Ramos (cell line): ENCODE results near the gene PRPH.
"Not testable (repeated sequence)": the region's sequence is repeated elsewhere in the genome, so short reads cannot be mapped to it uniquely, and the experiment has no call there.

ENCODE experiments used
- in situ Hi-C: fragments of 300-500 bp; cut with MboI; formaldehyde crosslinking; loops from one replicate; pipeline ENCODE4 v1.14.3; 2022; ENCODE audit warnings: low sequenced_read_pairs; ENCODE audit not compliant: unreplicated experiment

Gene PRPH

GRCh38 chr12:49274396-49275069, 20.4 kb upstream of the PRPH start:
- in situ Hi-C loops, result no loop called here

GRCh38 chr12:49276304-49277290, 18.4 kb upstream of the PRPH start:
- in situ Hi-C loops, result no loop called here

GRCh38 chr12:49277466-49277865, 17.5 kb upstream of the PRPH start:
- in situ Hi-C loops, result no loop called here

DNA sequence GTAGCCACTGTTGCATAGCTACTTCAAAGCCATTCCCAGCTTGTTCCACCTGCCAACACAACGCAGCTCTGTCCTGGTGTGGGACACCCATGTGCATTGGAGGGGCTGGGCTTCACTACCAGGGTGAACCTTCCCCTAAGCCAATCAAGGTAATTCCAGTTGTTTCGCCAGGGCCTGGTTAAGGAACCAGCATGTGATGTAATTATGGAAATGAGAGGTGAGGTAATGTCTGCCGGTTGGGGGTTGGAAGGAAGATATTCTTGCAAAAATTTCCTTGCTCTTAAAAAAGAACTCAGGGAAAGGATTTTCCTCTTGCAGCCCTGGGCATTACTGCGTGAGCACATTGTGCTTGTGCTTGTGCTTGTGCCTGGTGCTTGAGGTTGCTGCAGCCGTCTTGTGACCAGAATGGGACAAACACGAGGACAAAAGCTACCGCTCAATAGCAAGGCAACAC, 15.2 kb upstream of the PRPH start:
- in situ Hi-C loops, result no loop called here

DNA sequence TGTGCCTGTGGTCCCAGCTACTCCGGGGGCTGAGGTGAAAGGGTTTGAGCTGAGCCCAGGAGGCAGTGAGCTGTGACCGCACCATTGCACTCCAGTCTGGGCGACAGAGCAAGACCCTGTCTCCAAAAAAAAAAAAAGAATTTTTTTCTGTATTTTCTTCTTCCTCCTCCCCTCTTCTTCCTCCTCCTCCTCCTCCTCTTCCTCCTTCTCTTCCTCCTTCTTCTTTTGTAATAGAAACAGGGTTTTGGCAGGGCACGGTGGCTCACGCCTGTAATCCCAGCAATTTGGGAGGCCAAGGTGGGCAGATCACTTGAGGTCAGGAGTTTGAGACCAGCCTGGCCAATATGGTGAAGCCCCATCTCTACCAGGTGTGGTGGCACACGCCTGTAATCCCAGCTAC, 14.4 kb upstream of the PRPH start:
- in situ Hi-C loops, result not testable (repeated sequence)

GRCh38 chr12:49282302-49282701, 12.6 kb upstream of the PRPH start:
- in situ Hi-C loops, result no loop called here

- in situ Hi-C loops, result not testable (repeated sequence)
Observed at GRCh38 chr12:49282740-49283375, 12.1 kb upstream of the PRPH start.

GRCh38 chr12:49283541-49284429, 11.2 kb upstream of the PRPH start:
- in situ Hi-C loops, result no loop called here

DNA sequence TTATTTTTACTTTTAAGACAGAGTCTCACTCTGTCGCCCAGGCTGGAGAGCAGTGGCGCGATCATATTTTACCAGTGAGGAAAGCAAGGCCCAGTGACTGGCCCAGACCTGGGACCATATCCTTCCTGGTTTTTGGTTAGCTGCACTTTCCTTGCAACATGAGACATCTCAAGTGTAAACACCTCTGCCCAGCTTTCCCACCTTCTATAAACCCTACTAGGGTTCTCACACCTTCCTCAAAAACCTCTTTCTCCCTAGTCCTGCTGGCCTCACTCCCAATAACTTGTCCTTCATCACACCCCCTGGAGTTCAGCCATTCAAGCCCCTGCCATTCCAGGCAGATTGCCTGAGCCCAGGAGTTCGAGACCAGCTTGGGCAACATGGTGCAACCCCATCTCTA, 10.3 kb upstream of the PRPH start:
- in situ Hi-C loops, result loop anchor here (5.0 kb wide), 1 partner anchor 53 kb away; the partner anchor contains the start of gene C1QL4

- in situ Hi-C loops, result loop anchor here (5.0 kb wide), 1 partner anchor 49 kb away; the partner anchor contains the start of gene C1QL4
Observed at GRCh38 chr12:49287876-49288275, 7.1 kb upstream of the PRPH start.

DNA sequence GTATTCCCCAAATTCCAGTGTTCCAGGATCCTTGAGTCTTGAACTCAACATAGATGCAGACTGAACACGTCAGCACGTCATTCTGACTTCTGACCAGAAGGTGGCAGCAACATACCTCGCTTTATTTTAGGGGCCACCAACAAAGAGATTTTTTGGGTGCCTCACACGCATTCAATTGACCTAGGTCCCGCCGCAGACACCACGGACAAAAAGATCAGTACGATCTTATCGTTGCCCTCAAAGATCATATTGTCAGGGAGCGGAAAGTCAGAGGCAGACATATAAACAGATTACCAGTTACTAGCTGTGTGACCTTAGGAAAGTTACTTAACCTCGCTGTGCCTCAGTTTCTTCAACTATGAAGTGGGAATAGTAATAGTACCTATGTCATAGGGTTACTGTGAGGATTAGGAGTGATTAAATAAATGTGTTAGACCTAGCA, 6.5 kb upstream of the PRPH start:
- in situ Hi-C loops, result loop anchor here (5.0 kb wide), 1 partner anchor 49 kb away; the partner anchor contains the start of gene C1QL4

DNA sequence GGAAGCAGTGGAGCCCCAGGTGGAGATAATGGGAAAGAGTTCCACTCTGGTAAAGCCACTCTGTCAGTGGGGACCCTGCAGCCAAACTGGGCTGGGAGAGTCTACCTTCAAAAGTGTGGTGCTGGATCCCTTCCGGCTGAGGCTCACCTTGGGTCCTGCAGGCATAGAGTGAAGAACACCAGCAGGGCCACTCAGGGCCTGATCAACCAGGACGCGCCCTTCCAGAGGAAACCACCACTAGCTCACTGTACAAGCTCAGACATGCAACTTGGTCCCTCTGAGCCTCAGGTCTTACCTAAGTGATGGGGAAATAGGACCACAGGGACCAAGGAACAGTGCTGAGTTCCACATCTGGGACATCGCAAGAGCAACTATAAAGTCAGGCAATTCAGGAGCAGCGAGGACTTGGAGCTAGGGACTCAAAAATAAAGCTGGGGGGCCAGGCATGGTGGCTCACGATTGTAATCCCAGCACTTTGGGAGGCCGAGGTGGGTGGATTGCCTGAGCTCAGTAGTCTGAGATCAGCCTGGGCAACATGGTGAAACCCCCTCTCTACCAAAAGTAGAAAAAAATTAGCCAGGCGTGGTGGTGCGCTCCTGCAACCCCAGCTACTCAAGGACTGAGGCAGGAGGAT, 5.9 kb upstream of the PRPH start:
- in situ Hi-C loops, result loop anchor here (5.0 kb wide), 1 partner anchor 48 kb away; the partner anchor contains the start of gene C1QL4

DNA sequence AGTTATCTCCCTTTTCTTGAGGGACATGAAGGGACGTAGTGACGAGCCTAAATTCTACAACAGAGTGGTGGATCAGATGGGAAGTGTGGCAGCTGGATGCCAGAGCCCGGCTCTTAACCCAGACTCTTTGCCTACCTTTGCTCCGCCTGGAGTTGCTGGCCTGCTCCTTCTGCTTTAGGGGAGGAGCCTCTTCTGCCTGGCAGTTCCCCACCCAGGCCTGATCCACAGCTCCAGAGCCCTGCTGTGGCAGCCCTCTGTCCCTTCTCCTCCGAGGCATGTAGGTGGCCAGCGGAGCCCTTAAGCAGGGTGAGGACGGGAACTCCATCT, 2.3 kb upstream of the PRPH start:
- in situ Hi-C loops, result loop anchor here (10.0 kb wide), 1 partner anchor 222 kb away; no protein-coding TSS in a partner anchor

DNA sequence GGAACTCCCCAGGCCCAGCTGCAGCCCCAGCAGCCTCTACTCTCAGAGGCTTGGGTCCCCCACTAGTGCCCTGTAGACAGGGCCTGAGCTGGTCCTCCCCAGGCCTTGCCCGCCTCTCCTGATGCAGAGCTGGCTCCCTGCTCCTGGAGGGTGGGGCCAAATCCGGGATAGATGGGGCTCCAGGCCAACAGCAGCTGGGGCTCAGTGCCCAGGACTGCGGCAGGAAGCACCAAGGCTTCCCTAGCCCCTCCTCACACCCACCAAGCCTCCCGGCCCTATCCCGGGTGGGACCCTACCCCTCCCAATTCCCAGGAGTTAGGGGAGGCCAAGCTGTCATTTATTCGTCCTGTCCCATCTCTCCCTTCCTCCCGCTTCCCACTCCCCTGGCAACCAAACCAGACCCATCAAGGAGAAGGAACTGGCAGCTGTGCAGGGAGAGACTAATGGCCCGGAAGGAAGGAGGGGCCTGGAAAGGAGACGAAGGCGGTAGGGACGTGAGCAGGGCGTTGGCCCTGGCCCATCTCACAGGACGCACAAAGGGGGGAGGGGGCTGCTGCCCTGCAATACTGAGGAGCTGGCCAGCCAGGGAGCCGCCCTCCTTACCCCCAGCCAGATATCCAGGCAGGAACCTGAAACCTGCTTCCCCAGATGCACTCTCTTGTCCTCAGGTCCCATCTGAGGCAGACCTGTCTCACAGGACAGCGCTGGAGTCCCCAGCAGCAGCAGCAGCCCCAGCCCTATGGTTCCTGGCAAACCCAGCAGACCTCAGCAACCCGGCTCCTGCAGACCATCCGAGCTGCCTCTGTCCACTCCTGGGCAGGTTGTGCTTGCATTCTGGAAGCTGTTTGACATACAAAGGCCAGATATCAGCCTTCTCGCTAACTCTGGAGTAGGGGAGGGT, 1.6 kb upstream of the PRPH start:
- in situ Hi-C loops, result loop anchor here (10.0 kb wide), 1 partner anchor 221 kb away; no protein-coding TSS in a partner anchor

DNA sequence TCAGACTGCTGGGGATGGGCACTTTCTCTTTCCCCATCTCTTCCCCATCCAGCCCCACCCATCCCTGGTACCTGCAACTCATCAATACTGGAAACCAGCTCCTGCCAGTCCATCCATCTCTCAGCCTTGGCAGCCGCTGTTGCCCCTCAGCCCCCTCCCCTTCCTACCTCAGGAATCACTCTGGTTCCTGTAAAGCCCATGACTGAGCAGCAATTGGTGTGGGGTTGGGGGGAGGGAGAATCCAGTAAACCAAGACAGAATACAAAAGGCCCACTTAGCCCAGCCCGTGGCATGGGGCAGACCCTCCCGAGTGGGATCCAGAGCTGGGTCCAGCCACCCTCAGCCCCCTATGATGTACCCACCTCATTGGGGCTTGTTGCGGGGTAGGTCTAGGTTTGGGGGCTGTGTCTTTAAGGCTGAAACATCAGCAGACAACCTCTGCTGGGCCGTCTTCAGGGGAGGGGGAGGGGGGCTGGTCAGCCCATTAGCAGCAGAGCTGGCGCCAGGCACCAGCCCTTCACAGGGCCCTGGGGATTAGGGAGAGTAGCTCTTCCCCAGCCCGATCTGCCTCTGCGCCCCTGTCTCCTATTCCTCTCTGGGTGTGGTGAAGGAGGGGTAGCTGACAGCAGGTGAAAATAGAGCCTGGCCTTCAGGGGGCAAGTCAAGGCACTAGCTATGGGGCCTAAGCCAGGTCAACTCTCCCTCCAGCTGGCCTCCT, 702 bp upstream of the PRPH start:
- in situ Hi-C loops, result loop anchor here (10.0 kb wide), 1 partner anchor 221 kb away; no protein-coding TSS in a partner anchor

DNA sequence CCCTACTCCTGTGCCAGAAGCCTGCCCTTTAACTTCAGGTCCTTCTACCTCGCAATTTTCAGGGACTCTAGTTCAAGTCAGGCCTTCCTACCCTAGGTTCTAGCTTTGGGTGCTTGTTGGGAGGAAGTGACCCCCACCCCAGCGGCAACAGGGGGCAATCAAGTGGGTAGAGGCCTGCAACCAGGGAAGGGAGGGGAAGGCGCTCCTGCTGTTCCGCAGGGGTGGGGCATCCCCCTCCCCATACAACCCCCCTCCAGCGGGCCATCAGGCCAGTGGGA, 204 bp upstream of the PRPH start:
- in situ Hi-C loops, result loop anchor here (10.0 kb wide), 1 partner anchor 220 kb away; no protein-coding TSS in a partner anchor

DNA sequence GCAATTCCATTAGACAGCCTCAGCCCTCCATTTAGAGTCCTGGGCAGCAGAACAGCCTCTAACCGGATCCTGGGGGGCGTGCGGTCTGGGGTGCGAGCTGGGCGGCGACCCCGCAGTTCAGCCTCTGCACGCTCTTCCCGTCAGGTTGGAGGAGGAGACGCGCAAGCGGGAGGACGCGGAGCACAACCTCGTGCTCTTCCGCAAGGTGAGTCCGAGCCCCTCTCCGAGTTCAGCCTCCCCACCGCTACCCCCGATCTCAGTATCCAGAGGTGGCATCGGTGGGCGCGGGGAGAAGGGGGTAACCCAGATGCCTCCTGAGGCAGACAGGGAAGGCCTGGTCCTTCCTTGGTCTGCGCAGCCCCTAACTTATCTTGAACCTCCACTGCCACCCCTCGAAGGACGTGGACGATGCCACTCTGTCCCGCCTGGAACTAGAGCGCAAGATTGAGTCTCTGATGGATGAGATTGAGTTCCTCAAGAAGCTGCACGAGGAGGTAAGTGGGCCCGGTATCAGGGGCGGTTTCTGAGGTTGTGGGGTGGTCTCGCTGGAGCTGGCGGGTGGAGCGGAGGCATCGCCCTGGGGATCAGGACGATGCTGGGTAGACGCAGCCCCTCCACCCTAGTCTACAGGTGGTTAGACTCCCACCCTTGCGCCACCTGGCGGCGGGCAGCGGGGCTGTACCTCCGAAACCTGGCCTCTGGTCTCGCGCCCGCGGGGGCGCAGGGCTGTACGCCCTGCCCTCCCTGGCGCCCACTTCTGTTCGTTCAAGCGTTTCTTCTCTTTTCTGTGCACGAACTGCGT, 1.3 kb downstream of the PRPH start:
- in situ Hi-C loops, result loop anchor here (10.0 kb wide), 1 partner anchor 219 kb away; no protein-coding TSS in a partner anchor
